Right atrium auricular region (tissue), 2 donors: ENCODE results near the gene UBFD1. TPM values are rescaled to one million over a fixed set of nuclear protein-coding genes. Genes with fewer than 3 reads are reported as not detected.
A peak's percentile ranks its signal among the peaks of the same experiment; 100 is the strongest.

Experiments
- DNase-seq: peaks from one replicate; pipeline ENCODE4 v3.0.0-alpha.2; 2019; ENCODE audit warnings: low spot score
- H3K27ac ChIP-seq, 2 donors: fragments of 200-600 bp; sonication (generic); 1 replicate in 1 of 2; 2 replicates in 1 of 2; pipeline ENCODE4 v1.5.1; 2016 to 2019
- H3K27me3 ChIP-seq, 2 donors: fragments of 200-600 bp; sonication (generic); one replicate each; pipeline versions ENCODE4 v1.5.1 to v1.6.0; 2017 to 2019
- H3K36me3 ChIP-seq: fragments of 200-600 bp; sonication (generic); one replicate; pipeline ENCODE4 v1.5.1; 2016
- H3K4me1 ChIP-seq, 2 donors: fragments of 200-600 bp; sonication (generic); one replicate each; pipeline versions ENCODE4 v1.5.1 to v1.6.0; 2017 to 2019
- H3K4me3 ChIP-seq, 2 donors: fragments of 200-600 bp; sonication (generic); 1 replicate in 1 of 2; 2 replicates in 1 of 2; pipeline ENCODE4 v1.5.1; 2017 to 2019; ENCODE audit warnings: mild to moderate bottlenecking in 1 of 2, moderate library complexity in 1 of 2
- H3K9me3 ChIP-seq, 2 donors: fragments of 200-600 bp; sonication (generic); one replicate each; pipeline ENCODE4 v1.5.1; 2019
- total RNA-seq, 2 donors: library from RNA; depleted of rRNA; stranded (reverse); fragments of >200 nt; gene quantifications; one replicate each; pipeline ENCODE4 v1.1.0, GENCODE V29; 2016
- TF ChIP-seq, protein P1 (sequence below), 2 donors: fragments of 200-600 bp; sonication (generic); IDR thresholded peaks; one replicate each; pipeline ENCODE4 v1.5.1; 2019; ENCODE audit warnings: antibody characterized with exemption in 2 of 2

Gene UBFD1
- total RNA-seq, 2 donors from 2014 or later = 85.5 to 93.9 TPM

GRCh38 chr16:23575834-23576233, 18.3 kb downstream of the UBFD1 start:
- peaks cover 78% of the 10 kb centered on the region for H3K36me3 ChIP-seq

GRCh38 chr16:23577493-23577892, 20.0 kb downstream of the UBFD1 start:
- H3K4me3 ChIP-seq = no peak overlapping the region
- no peak for DNase-seq
- H3K9me3 ChIP-seq = no peaks in the 10 kb centered on the region
- TF ChIP-seq, protein P1, sequence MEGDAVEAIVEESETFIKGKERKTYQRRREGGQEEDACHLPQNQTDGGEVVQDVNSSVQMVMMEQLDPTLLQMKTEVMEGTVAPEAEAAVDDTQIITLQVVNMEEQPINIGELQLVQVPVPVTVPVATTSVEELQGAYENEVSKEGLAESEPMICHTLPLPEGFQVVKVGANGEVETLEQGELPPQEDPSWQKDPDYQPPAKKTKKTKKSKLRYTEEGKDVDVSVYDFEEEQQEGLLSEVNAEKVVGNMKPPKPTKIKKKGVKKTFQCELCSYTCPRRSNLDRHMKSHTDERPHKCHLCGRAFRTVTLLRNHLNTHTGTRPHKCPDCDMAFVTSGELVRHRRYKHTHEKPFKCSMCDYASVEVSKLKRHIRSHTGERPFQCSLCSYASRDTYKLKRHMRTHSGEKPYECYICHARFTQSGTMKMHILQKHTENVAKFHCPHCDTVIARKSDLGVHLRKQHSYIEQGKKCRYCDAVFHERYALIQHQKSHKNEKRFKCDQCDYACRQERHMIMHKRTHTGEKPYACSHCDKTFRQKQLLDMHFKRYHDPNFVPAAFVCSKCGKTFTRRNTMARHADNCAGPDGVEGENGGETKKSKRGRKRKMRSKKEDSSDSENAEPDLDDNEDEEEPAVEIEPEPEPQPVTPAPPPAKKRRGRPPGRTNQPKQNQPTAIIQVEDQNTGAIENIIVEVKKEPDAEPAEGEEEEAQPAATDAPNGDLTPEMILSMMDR (IDR thresholded peaks at IDR 0.05) = no peak
- no peak overlapping the region for H3K27ac ChIP-seq
- H3K27me3 ChIP-seq = no peaks in the 10 kb centered on the region
- peaks cover 0 to 17% of the 10 kb centered on the region in 2 donors for H3K4me1 ChIP-seq
- H3K36me3 ChIP-seq = peaks cover 77% of the 10 kb centered on the region

More at GRCh38 chr16:23575834-23576233, 18.3 kb downstream of the UBFD1 start:
- TF ChIP-seq, protein P1 (IDR thresholded peaks at IDR 0.05) = no peak
- no peak overlapping the region for H3K27ac ChIP-seq
- peaks cover 0 to 17% of the 10 kb centered on the region in 2 donors for H3K4me1 ChIP-seq
- no peaks in the 10 kb centered on the region for H3K27me3 ChIP-seq
- no peak overlapping the region for H3K4me3 ChIP-seq
- DNase-seq = no peak
- no peaks in the 10 kb centered on the region for H3K9me3 ChIP-seq

DNA sequence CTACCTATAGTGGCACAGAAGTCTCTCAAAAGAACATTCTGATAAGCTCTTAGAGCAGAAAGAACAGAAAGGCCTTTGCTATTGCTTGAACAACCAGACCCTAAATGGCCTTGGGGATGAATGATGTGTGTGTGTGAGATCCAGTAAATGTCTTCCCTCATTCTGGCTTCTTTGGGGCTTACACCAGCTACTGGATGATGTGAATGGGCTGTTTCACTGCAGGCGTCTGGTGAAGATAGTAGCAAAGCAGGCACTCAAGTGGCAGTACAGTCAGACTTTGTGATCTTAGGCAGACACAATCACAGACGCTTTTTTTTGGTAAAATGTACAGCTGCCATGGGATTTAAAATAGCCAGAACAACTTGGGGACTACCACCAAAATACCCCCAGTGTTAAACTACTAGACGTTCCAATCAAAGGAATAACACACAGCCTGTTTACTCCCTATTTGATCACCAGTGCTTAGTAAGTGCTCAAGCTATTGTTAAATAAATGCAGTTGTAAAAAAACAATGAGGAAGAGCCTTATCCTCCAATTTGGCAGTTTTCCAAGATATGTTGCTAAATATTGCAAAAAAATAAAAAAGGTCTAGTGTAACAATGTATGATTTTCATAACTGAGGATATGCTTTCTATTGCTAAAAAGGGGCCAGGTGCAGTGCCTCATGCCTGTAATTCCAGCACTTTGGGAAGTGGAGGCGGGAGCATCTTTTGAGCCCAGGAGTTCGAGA, 20.7 kb downstream of the UBFD1 start:
- H3K27ac ChIP-seq = peak overlapping the region; percentile 16 to 21
- TF ChIP-seq, protein P1 (IDR thresholded peaks at IDR 0.05) = no peak
- no peak overlapping the region for H3K4me3 ChIP-seq
- no peaks in the 10 kb centered on the region for H3K27me3 ChIP-seq
- peaks cover 69% of the 10 kb centered on the region for H3K36me3 ChIP-seq
- no peaks in the 10 kb centered on the region for H3K9me3 ChIP-seq
- DNase-seq = no peak
- H3K4me1 ChIP-seq = peaks cover 0 to 17% of the 10 kb centered on the region in 2 donors

- Histone ChIP-seq H3K27ac (no peak overlapping the region), H3K27me3 (no peaks in the 10 kb centered on the region), H3K36me3 (peaks cover 66% of the 10 kb centered on the region), H3K4me3 (no peak overlapping the region), H3K9me3 (no peaks in the 10 kb centered on the region), H3K4me1 (peaks cover 0 to 17% of the 10 kb centered on the region in 2 donors)
- TF ChIP-seq, protein P1 (IDR thresholded peaks at IDR 0.05) = no peak
- DNase-seq = no peak
Observed at GRCh38 chr16:23579371-23579770, 21.8 kb downstream of the UBFD1 start.

- Histone ChIP-seq H3K9me3 (no peaks in the 10 kb centered on the region), H3K27ac (peak overlapping the region in 1 of 2 donors; percentile 26), H3K27me3 (no peaks in the 10 kb centered on the region), H3K36me3 (peaks cover 66% of the 10 kb centered on the region), H3K4me1 (peaks cover 0 to 23% of the 10 kb centered on the region in 2 donors), H3K4me3 (no peak overlapping the region)
- TF ChIP-seq, protein P1 (IDR thresholded peaks at IDR 0.05) = no peak
- DNase-seq = no peak
Observed at GRCh38 chr16:23580391-23580790, 22.9 kb downstream of the UBFD1 start.
